Uterus (tissue), 2 donors: ENCODE results near the gene DDT.

Experiments used
- POLR2A ChIP-seq, 2 donors: fragments of 450-650 bp; IDR thresholded peaks; one replicate each; pipeline ENCODE4 v1.6.1; 2016; ENCODE audit warnings: antibody characterized with exemption in 2 of 2, mild to moderate bottlenecking in 1 of 2, moderate library complexity in 1 of 2
- TF ChIP-seq, protein P1 (sequence below), 4 experiments: fragments of 200-600 bp in 2 of 4; fragments of 450-650 bp in 2 of 4; sonication (generic) in 2 of 4; IDR thresholded peaks; one replicate each; pipeline ENCODE4 v1.5.1; 2016 to 2019; ENCODE audit warnings: antibody characterized with exemption in 4 of 4, mild to moderate bottlenecking in 2 of 4, moderate library complexity in 1 of 4

DNA sequence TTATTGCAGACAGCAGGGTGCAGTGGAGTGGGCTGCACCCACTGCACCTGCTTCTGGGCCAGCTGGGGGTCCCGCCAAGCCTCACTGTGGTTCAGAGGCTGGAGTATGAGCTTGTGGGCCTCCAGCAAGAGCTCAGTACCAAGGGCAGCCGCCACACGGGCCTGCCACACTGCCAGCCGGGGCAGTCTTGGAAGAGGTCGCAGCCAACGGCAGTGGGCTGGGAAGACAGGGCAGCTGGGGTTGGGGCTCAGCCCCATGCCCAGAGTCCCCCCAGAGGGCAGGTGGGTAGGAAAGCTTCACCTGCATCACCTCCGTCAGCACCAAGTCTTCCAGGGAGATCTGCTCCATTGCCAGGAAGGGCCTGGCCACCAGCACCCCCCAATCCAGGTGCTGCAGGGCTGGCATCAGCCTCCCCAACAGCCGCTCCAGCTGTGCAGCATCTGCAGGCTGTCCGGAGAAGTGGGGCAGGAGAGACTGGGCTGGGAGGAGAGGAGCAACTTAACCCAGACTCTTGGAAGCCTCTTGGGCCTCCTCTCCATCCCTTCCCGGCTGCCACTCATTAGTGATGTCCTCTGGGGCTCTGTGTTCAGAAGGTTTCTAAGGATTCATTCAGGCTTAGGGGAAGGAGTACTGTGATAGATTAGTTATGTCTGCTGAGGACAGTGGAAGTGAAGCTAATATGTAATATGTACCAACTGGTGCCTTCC lies 32.1 kb upstream of the DDT start:
- TF ChIP-seq, protein P1, sequence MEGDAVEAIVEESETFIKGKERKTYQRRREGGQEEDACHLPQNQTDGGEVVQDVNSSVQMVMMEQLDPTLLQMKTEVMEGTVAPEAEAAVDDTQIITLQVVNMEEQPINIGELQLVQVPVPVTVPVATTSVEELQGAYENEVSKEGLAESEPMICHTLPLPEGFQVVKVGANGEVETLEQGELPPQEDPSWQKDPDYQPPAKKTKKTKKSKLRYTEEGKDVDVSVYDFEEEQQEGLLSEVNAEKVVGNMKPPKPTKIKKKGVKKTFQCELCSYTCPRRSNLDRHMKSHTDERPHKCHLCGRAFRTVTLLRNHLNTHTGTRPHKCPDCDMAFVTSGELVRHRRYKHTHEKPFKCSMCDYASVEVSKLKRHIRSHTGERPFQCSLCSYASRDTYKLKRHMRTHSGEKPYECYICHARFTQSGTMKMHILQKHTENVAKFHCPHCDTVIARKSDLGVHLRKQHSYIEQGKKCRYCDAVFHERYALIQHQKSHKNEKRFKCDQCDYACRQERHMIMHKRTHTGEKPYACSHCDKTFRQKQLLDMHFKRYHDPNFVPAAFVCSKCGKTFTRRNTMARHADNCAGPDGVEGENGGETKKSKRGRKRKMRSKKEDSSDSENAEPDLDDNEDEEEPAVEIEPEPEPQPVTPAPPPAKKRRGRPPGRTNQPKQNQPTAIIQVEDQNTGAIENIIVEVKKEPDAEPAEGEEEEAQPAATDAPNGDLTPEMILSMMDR (IDR thresholded peaks at IDR 0.05): no peak
- TF ChIP-seq POLR2A (IDR thresholded peaks at IDR 0.05): no peak
